H1 (cell line): ENCODE data around the gene CBLB. TPM values are rescaled to one million over a fixed set of nuclear protein-coding genes. Genes with fewer than 3 reads are reported as not detected.

Source experiments
- CTCF ChIA-PET: fragments of 300-600 bp; sonication (Branson Sonifier 250); formaldehyde crosslinking; loops from one replicate; lab custom pipeline; 2021; ENCODE audit not compliant: partially characterized antibody; lab: Charles Lee
- POLR2A ChIA-PET: fragments of 300-600 bp; sonication (Branson Sonifier 250); formaldehyde crosslinking; loops from one replicate; lab custom pipeline; 2021; ENCODE audit warnings: inconsistent platforms; ENCODE audit not compliant: partially characterized antibody; lab: Charles Lee
- DNase-seq, 2 experiments: peaks; one replicate each; pipeline versions ENCODE4 v3.0.0 to v3.0.0-alpha.2; 2010 to 2022; ENCODE audit warnings: low spot score in 2 of 2, low read depth in 1 of 2, mixed read lengths in 1 of 2
- FAIRE-seq: peaks from 2 replicates; lab custom pipeline; 2011; peaks lifted over from hg19 to GRCh38; lab: Jason Lieb, UNC
- H2AFZ ChIP-seq: 2 replicates; pipeline ENCODE4 v1.8.1; 2012; ENCODE audit warnings: low read length, inconsistent platforms
- H2AK5ac ChIP-seq: 2 replicates; pipeline ENCODE4 v1.6.1; 2013; ENCODE audit warnings: low read depth, low read length
- H2BK120ac ChIP-seq: replicated peaks from 2 replicates; pipeline ENCODE3; 2013; ENCODE audit warnings: low read depth, low read length, inconsistent platforms
- H2BK12ac ChIP-seq: 2 replicates; pipeline ENCODE4 v1.6.1; 2013; ENCODE audit warnings: low read depth, low read length
- H2BK15ac ChIP-seq: 2 replicates; pipeline ENCODE4 v1.6.1; 2013; ENCODE audit warnings: low read length
- H2BK20ac ChIP-seq: 2 replicates; pipeline ENCODE4 v1.6.1; 2013; ENCODE audit warnings: low read length
- H2BK5ac ChIP-seq: 2 replicates; pipeline ENCODE4 v1.6.1; 2013; ENCODE audit warnings: low read depth, low read length
- H3K14ac ChIP-seq: 2 replicates; pipeline ENCODE4 v1.6.1; 2013; ENCODE audit warnings: inconsistent platforms; ENCODE audit not compliant: insufficient read length
- H3K18ac ChIP-seq: 2 replicates; pipeline ENCODE4 v1.6.1; 2013; ENCODE audit warnings: low read length; ENCODE audit errors: extremely low read depth
- H3K23ac ChIP-seq: 2 replicates; pipeline ENCODE4 v1.6.1; 2013; ENCODE audit warnings: inconsistent platforms; ENCODE audit not compliant: insufficient read length
- H3K23me2 ChIP-seq: 2 replicates; pipeline ENCODE4 v1.6.1; 2013; ENCODE audit warnings: low read depth, low read length
- H3K27ac ChIP-seq: 2 replicates; pipeline ENCODE4 v1.6.1; 2011; ENCODE audit warnings: low read depth, low read length, inconsistent platforms
- H3K27me3 ChIP-seq, 4 experiments: replicated peaks in 1 of 4; 1 replicate in 1 of 4; 2 replicates in 3 of 4; pipeline versions ENCODE4 v1.6.1 to v1.8.1; 2011 to 2013; ENCODE audit warnings: low read length in 3 of 4, mild to moderate bottlenecking in 3 of 4, inconsistent platforms in 2 of 4, mixed read lengths in 2 of 4, moderate library complexity in 1 of 4; ENCODE audit not compliant: control insufficient read depth in 3 of 4, insufficient read depth in 3 of 4; ENCODE audit errors: extremely low read depth in 1 of 4
- H3K36me3 ChIP-seq, 4 experiments: 2 replicates each; pipeline versions ENCODE4 v1.6.1 to v1.8.1; 2011 to 2013; ENCODE audit warnings: mild to moderate bottlenecking in 4 of 4, low read length in 3 of 4, moderate library complexity in 2 of 4, control low read depth in 1 of 4, inconsistent platforms in 1 of 4; ENCODE audit not compliant: insufficient read depth in 4 of 4, control insufficient read depth in 2 of 4
- H3K4ac ChIP-seq: replicated peaks from 2 replicates; pipeline ENCODE3; 2013; ENCODE audit warnings: low read length, low read depth, mixed read lengths, inconsistent platforms; ENCODE audit not compliant: insufficient read length
- H3K4me1 ChIP-seq, 4 experiments: replicated peaks in 1 of 4; 1 replicate in 1 of 4; 2 replicates in 3 of 4; pipeline versions ENCODE4 v1.6.1 to v1.8.1; 2011 to 2013; ENCODE audit warnings: low read length in 3 of 4, inconsistent platforms in 2 of 4, mixed read lengths in 1 of 4; ENCODE audit not compliant: insufficient read depth in 4 of 4, control insufficient read depth in 3 of 4
- H3K4me2 ChIP-seq, 2 experiments: 2 replicates each; pipeline versions ENCODE4 v1.6.1 to v1.8.1; 2011 to 2013; ENCODE audit warnings: low read depth in 2 of 2, low read length in 2 of 2, control low read depth in 1 of 2, inconsistent platforms in 1 of 2, mild to moderate bottlenecking in 1 of 2; ENCODE audit not compliant: insufficient read depth in 1 of 2
- H3K4me3 ChIP-seq, 4 experiments: fragments of 200-600, 300-600 bp in 1 of 4; sonication (generic), shearing (Covaris generic), sonication (Bioruptor Twin) in 1 of 4; 2 replicates each; pipeline versions ENCODE4 v1.5.1 to v1.8.1; 2011 to 2016; ENCODE audit warnings: low read length in 4 of 4, low read depth in 3 of 4, control low read depth in 2 of 4, inconsistent platforms in 2 of 4, mild to moderate bottlenecking in 2 of 4, mixed read lengths in 1 of 4, moderate library complexity in 1 of 4; ENCODE audit not compliant: insufficient read depth in 2 of 4; ENCODE audit errors: extremely low read depth in 1 of 4
- H3K56ac ChIP-seq: replicated peaks from 2 replicates; pipeline ENCODE3; 2013; ENCODE audit warnings: low read depth, mild to moderate bottlenecking, mixed read lengths, low read length, inconsistent platforms; ENCODE audit not compliant: insufficient read length
- H3K79me1 ChIP-seq: 2 replicates; pipeline ENCODE4 v1.6.1; 2013; ENCODE audit warnings: low read depth, low read length, control low read depth
- H3K79me2 ChIP-seq, 2 experiments: 2 replicates each; pipeline versions ENCODE4 v1.6.1 to v1.8.1; 2012 to 2013; ENCODE audit warnings: low read length in 2 of 2, mild to moderate bottlenecking in 2 of 2, inconsistent platforms in 1 of 2; ENCODE audit not compliant: insufficient read depth in 2 of 2, control insufficient read depth in 1 of 2
- H3K9ac ChIP-seq, 4 experiments: replicated peaks in 1 of 4; 1 replicate in 1 of 4; 2 replicates in 3 of 4; pipeline versions ENCODE4 v1.6.1 to v1.8.1; 2011 to 2013; ENCODE audit warnings: low read depth in 3 of 4, low read length in 3 of 4, control low read depth in 2 of 4, mild to moderate bottlenecking in 2 of 4, moderate library complexity in 2 of 4, inconsistent platforms in 1 of 4; ENCODE audit errors: extremely low read depth in 1 of 4
- H3K9me3 ChIP-seq, 2 experiments: 2 replicates each; pipeline versions ENCODE4 v1.6.1 to v1.8.1; 2012 to 2013; ENCODE audit warnings: mild to moderate bottlenecking in 2 of 2, moderate library complexity in 2 of 2, control low read depth in 1 of 2, inconsistent platforms in 1 of 2, low read depth in 1 of 2, low read length in 1 of 2, mixed read lengths in 1 of 2; ENCODE audit not compliant: insufficient read depth in 2 of 2
- H4K20me1 ChIP-seq, 2 experiments: replicated peaks in 1 of 2; 2 replicates each; pipeline versions ENCODE3 to v1.8.1; 2011 to 2013; ENCODE audit warnings: inconsistent platforms in 2 of 2, low read length in 2 of 2, mild to moderate bottlenecking in 1 of 2; ENCODE audit not compliant: insufficient read depth in 2 of 2, control insufficient read depth in 1 of 2
- H4K5ac ChIP-seq: 2 replicates; pipeline ENCODE4 v1.6.1; 2013; ENCODE audit warnings: low read length, low read depth, mixed read lengths, inconsistent platforms; ENCODE audit not compliant: insufficient read length
- H4K8ac ChIP-seq: 2 replicates; pipeline ENCODE4 v1.8.0; 2013; ENCODE audit warnings: mild to moderate bottlenecking, moderate library complexity, low read length, inconsistent platforms; ENCODE audit not compliant: insufficient read depth; ENCODE audit errors: extremely low read depth
- H4K91ac ChIP-seq: replicated peaks from 2 replicates; pipeline ENCODE3; 2013; ENCODE audit warnings: low read length, mixed read lengths, inconsistent platforms; ENCODE audit not compliant: insufficient read length
- BACH1 ChIP-seq: IDR thresholded peaks from 2 replicates; pipeline ENCODE4 v1.6.1; 2012; ENCODE audit warnings: low read length, improper control_type of control experiment
- CREB1 ChIP-seq: IDR thresholded peaks from 2 replicates; pipeline ENCODE4 v1.6.1; 2012; ENCODE audit warnings: inconsistent platforms
- NANOG ChIP-seq: IDR thresholded peaks from 2 replicates; pipeline ENCODE4 v1.6.1; 2011; ENCODE audit warnings: low read length, low read depth, mild to moderate bottlenecking, inconsistent platforms; ENCODE audit not compliant: insufficient read depth, poor library complexity, severe bottlenecking
- WGBS, 2 experiments: shearing (Covaris generic) in 1 of 2; methylation state at CpG; one replicate each; pipeline versions ENCODE4 v1.1.6 to v1.1.7; 2013 to 2015; ENCODE audit warnings: low lambda C conversion rate in 2 of 2, mixed read lengths in 2 of 2, inconsistent platforms in 1 of 2, low coverage in 1 of 2, missing lambda C conversion rate in 1 of 2; ENCODE audit not compliant: insufficient replicate concordance in 2 of 2, insufficient coverage in 1 of 2, insufficient read length in 1 of 2; ENCODE audit errors: extremely low coverage in 1 of 2, missing lambda C conversion rate in 1 of 2; 5-methylcytosine and 5-hydroxymethylcytosine counted together
- polyA plus RNA-seq, 7 experiments: library from polyadenylated mRNA; depleted of rRNA in 3 of 7; stranded (reverse) in 5 of 7; unstranded in 2 of 7; fragments of >200 nt in 5 of 7; fragments of 200-250 nt in 2 of 7; gene quantifications; 1 replicate in 5 of 7; 2 replicates in 1 of 7; 4 replicates in 1 of 7; pipeline versions ENCODE4 v1.2.1 to v1.2.3, GENCODE V29; 2011 to 2013; ENCODE audit warnings: missing spikeins in 2 of 7, mixed read lengths in 2 of 7
- total RNA-seq: library from RNA; stranded (reverse); fragmentation: NEBNext Ultra II Directional; extraction: Animal tissue kit (Norgen Biotek cat#: 25700); gene quantifications from 2 replicates; pipeline ENCODE4 v1.2.1, GENCODE V29; 2021

Gene CBLB
- total and polyA plus RNA-seq, 2 of the 8 experiments (the other 6 are each of a cell fraction or from before 2014, with no cell fraction given) = 14.5 to 26.0 TPM

DNA sequence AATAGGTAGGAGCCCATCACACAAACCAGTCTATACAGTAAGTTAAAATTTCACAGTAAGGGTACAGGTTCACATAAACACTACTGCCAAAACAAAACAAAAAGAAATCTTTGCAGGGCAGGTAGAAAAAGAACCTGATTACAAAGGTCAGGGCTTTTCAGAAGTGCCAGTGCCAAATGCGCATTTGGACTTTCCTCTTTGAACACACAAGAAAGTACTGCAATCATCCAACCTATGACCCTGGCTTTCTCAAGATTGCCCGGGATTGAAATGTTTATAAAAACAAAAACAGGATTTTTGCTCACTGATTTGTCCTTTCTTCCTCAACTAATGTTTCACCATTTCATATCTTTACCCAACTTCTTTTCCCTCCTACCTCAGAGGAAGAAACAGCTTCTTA, 47.4 kb downstream of the CBLB start:
- Histone ChIP-seq H2AFZ (no peak overlapping the region), H3K9me3 (no peaks in the 10 kb centered on the region), H2BK5ac (no peak overlapping the region), H3K4ac (no peak overlapping the region), H4K20me1 (no peaks in the 10 kb centered on the region), H2BK20ac (no peak overlapping the region), H3K23me2 (no peaks in the 10 kb centered on the region), H4K5ac (no peak overlapping the region), H3K56ac (no peak overlapping the region), H3K36me3 (peaks cover 0 to 4% (median 1%) of the 10 kb centered on the region in 4 experiments; a peak in 3 of 8 replicates), H4K8ac (no peak overlapping the region), H3K18ac (no peak overlapping the region), H2BK120ac (no peak overlapping the region), H3K4me2 (no peak overlapping the region), H3K9ac (no peak overlapping the region), H2BK12ac (no peak overlapping the region), H2BK15ac (no peak overlapping the region), H3K79me2 (no peaks in the 10 kb centered on the region), H3K14ac (no peak overlapping the region), H3K79me1 (no peaks in the 10 kb centered on the region; the same call in 1 of the 2 replicates), H4K91ac (no peak overlapping the region), H2AK5ac (no peak overlapping the region), H3K23ac (no peak overlapping the region), H3K27ac (no peak overlapping the region), H3K4me3 (no peak overlapping the region), H3K4me1 (no peaks in the 10 kb centered on the region), H3K27me3 (peaks cover 0 to 1% (median 0%) of the 10 kb centered on the region in 4 experiments; a peak in 1 of 7 replicates)
- ChIA-PET POLR2A (no interaction called here), CTCF (no interaction called here)
- 94% methylated on average over 2 of the region's 2 CpGs; no CpG with 5 or more reads in 1 of the 2 experiments for WGBS, 2 experiments
- DNase-seq (no peak), FAIRE-seq (no peak)
- no peak for TF ChIP-seq CREB1
- TF ChIP-seq NANOG = no peak
- no peak for TF ChIP-seq BACH1
